ENCODE data around the gene NET1. TPM values are rescaled to one million over a fixed set of nuclear protein-coding genes. Genes with fewer than 3 reads are reported as not detected.
"Not testable (repeated sequence)": the region's sequence is repeated elsewhere in the genome, so short reads cannot be mapped to it uniquely, and the experiment has no call there.

NET1 gene
- total RNA-seq, 1 experiment from 2014 or later: 33.6 TPM

DNA sequence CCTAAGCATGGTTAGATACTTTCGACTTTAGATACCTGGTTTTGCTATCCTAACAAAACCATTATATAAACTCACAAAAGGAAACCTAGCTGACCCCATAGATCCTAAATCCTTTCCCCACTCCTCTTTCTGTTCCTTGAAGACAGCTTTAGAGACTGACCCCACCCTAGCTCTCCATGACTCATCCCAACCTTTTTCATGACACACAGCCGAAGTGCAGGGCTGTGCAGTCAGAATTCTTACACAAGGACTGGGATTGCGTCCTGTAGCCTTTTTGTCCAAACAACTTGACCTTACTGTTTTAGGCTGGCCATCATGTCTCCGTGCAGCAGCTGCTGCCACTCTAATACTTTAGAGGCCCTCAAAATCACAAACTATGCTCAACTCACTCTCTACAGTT, 62.3 kb downstream of the NET1 start:
- DNase-seq (ENCODE audit: low read depth): not testable (repeated sequence)

DNA sequence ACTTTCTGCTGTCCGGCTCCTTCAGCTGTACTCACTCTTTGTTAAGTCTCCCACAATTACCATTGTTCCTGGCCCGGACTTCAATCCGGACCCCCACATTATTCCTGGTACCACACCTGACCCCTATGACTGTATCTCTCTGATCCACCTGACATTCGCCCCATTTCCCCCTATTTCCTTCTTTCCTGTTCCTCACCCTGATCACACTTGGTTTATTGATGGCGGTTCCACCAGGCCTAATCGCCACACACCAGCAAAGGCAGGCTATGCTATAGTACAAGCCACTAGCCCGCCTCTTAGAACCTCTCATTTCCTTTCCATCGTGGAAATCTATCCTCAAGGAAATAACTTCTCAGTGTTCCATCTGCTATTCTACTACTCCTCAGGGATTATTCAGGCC, 62.7 kb downstream of the NET1 start:
- DNase-seq (ENCODE audit: low read depth); in situ Hi-C loops (cut with HindIII; ENCODE audit: low pct_unique_long_range_greater_than_20kb, low sequenced_read_pairs): not testable (repeated sequence)

More for the DNA sequence above, 62.3 kb downstream of the NET1 start:
- in situ Hi-C loops (cut with HindIII; ENCODE audit: low pct_unique_long_range_greater_than_20kb, low sequenced_read_pairs): not testable (repeated sequence)

DNA sequence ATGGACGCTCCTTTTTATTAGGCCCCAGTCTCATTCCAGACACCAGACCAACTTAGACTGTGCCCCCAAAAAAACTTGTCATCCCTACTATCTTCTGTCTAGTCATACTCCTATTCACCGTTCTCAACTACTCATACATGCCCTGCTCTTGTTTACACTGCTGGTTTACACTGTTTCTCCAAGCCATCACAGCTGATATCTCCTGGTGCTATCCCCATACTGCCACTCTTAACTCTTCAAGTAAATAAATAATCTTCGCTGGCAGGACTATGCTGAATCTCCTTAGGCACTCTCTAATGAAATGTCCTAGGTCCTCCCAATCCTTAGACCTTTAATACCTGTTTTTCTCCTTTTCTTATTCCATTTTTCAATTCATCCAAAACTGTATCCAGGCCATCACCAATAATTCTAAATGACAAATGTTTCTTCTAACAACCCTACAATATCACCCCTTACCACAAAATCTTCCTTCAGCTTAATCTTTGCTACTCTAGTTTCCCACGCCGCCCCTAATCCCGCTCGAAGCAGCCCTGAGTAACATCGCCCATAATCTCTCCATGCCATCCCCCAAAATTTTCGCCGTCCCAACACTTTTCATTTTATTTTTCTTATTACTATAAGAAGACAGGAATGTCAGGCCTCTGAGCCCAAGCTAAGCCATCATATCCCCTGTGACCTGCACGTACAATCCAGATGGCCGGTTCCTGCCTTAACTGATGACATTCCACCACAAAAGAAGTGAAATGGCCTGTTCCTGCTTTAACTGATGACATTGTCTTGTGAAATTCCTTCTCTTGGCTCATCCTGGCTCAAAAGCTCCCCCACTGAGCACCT, 63.8 kb downstream of the NET1 start:
- in situ Hi-C loops (cut with HindIII; ENCODE audit: low pct_unique_long_range_greater_than_20kb, low sequenced_read_pairs): not testable (repeated sequence)

DNA sequence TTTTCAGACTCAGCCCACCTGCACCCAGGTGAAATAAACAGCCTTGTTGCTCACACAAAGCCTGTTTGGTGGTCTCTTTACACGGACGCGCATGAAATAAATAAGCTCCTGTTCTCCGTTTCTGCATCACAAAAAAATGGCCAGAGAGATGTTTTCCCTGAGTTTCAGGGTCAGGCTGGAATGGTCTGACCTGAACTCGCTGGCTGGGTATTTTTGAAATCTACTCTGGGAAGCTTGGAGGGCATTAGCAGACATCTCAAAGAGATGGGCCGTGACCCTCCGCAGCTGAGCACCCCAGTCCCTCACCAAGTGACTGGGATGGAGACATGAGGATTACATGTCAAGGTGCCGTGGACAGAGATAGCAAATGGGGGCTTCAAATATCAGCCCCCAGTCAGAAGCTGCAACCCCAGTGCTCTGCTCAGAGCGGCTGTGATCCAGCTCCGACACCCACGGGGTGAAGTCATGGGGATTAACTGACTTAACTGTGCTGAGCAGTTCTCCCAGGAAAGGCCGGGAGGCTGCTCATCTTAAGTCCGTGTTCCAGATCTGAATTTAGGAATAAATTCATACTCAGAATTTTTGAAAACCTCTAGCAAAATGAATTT, 64.7 kb downstream of the NET1 start:
- DNase-seq (ENCODE audit: low read depth): no peak
- in situ Hi-C loops (cut with HindIII; ENCODE audit: low pct_unique_long_range_greater_than_20kb, low sequenced_read_pairs): no loop called here

More for the DNA sequence above, 63.8 kb downstream of the NET1 start:
- DNase-seq (ENCODE audit: low read depth): not testable (repeated sequence)

DNA sequence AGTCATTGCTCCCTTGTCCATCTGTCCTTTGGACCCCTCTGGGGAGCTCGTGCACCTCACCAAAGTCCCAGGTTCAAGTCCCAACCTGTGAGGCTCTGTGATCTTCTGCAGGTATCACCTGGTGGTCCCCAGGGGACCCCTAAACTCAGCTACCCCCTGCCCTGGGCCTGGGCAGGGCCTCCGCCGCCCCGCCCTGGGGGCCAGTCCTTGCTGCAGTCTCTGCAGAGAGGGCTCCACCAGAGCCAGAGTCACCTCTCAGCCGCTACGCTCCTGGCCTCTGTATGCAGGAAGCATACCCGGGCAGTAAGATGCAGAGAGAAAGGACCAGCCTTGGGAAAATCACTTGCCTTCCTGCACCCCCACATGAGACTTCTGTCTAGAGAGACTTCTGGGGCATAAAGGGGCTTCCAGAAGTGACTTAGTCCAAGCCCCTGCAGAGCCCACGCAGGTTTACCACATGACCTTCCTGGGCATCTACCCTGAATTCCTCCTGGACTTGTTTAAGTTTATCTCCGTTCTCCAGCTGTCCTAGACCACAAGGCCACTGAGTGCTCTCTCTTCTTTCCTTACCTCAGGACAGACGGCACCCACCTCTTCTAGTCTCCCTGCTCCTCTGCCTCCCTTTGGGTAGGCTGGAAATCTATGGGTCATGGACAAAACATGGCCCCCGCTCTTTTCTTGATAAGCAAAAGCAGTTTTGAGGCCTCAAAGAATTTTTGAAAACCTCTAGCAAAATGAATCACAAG, 65.8 kb downstream of the NET1 start:
- in situ Hi-C loops (cut with HindIII; ENCODE audit: low pct_unique_long_range_greater_than_20kb, low sequenced_read_pairs): no loop called here
- no peak for DNase-seq (ENCODE audit: low read depth)

DNA sequence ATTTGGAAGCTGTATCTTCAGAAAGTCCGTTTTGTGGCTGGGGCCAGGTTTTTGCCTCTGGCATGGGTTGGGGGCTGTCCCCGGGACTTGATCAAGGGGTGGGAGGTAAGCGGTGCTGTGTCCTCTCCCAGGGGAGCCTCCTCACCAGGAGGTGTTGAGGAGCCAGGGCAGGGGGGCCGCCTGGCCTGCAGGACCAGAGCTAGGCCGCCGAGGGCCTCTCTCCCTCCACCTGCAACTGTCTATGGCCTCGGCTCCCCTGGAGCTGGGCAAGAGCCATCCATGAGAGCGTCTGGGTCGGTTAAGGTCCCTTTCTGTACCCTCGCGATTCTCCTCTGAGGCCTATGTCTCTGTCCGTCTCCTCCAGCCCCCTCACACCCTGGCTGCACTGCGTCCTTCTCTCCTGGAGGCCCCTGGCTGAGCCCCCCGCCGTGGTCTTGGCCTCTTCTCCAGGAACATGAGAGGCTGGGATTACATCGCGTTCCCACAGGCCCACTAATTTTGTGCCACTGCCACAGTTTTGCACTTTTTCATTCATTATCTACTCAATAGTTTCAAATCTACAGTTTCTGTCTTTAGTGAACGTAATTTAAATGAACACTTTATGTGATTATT, 66.4 kb downstream of the NET1 start:
- DNase-seq (ENCODE audit: low read depth): no peak
- in situ Hi-C loops (cut with HindIII; ENCODE audit: low pct_unique_long_range_greater_than_20kb, low sequenced_read_pairs): no loop called here

DNA sequence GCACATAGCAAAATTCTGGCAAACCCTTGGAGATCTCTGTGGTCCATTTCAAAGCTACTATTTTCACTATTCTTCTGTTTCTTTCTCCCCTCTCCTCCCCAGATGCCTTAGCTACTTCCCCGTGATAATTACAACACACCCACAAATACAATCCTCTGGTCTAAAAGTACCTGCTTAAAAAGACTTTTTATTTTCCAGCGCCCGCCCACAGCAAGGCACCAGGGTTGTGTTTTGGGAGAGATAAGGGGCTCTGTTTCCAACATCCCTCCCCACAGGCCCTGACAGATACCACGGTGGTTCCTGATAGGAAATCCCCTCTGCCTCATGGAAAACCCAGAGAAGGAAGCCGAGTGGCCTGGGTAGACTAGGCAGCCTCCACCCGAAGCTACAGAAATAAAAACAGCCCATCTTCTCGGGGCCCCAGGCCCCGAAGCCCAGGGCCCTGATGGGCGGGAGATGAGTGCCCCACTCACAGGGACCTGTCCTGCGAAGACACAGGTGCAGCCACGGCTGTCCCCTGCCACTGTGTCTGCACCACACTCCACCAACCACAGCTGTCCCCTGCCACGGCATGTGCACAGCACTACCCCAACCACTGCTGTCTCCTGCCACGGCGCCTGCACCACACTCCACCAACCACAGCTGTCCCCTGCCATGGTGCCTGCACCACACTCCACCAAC, 67.3 kb downstream of the NET1 start:
- in situ Hi-C loops (cut with HindIII; ENCODE audit: low pct_unique_long_range_greater_than_20kb, low sequenced_read_pairs): no loop called here
- DNase-seq (ENCODE audit: low read depth): no peak

DNA sequence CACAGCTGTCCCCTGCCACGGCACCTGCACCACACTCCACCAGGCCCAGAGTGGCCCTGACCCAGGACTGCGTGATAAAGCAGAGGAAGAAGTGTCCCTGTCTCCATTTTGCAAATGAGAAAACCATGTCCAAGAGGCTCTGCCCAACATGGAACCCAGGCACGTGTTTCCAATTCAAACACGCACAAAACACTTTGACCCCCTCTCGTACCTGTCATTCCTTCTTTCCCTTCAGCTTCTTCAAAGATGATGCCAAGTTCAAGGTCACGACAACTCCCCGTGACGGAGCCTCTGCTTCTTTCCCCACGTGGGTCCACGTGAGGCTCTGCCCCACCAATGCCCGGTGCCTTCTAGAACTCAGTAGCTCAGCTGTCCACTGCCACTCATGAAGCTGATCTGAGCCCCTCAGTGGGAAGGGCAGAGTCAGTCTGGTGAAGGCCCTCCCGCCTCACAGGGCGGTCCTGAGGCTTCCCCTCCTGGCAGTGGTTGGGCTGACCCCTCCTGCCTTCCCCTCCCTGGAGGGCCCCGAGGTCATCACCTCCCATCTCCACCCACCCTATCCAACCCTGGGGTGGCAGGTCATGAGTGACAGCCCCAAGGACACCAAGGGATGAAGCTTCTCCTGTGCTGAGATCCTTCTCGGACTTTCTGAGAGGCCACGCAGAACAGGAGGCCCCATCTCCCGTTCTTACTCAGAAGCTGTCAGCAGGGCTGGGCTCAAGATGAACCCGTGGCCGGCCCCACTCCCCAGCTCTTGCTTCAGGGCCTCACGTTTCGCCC, 68.0 kb downstream of the NET1 start:
- no peak for DNase-seq (ENCODE audit: low read depth)
- in situ Hi-C loops (cut with HindIII; ENCODE audit: low pct_unique_long_range_greater_than_20kb, low sequenced_read_pairs): no loop called here

DNA sequence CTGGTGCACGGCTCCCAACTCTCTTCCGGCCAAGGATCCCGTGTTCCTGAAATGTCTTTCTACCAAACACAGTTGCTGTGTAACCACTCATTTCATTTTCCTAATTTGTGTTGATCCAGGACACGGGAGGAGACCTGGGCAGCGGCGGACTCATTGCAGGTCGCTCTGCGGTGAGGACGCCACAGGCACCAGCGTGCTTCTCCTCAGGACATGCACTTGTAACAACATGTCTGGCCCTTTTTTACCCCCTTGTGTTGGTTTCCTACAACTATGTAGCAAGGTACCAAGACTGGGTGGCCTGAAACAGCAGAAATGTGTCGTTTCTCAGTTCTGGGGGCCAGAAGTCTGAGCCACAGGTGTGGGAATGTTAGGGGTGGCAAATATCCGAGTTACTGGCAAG, 68.8 kb downstream of the NET1 start:
- in situ Hi-C loops (cut with HindIII; ENCODE audit: low pct_unique_long_range_greater_than_20kb, low sequenced_read_pairs): no loop called here
- no peak for DNase-seq (ENCODE audit: low read depth)

DNA sequence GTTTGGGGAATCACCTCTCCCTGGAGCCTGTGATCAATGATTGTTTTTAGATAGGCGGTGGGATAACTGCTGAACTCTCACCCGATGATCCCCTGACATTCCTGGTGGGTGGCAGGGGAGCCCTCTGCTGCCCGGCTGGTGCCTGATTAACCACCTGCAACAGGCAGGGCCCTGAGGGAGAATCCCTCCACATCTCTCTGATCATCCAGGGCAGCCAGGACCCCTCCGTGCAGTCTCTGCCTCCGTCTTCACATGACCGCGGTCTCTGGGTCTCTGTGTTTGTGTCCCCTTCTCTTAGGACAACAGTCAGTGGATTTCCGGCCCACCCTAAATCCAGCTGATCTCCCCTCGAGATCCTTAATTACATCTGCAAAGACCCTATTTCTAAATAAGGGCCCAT, 69.7 kb downstream of the NET1 start:
- in situ Hi-C loops (cut with HindIII; ENCODE audit: low pct_unique_long_range_greater_than_20kb, low sequenced_read_pairs): no loop called here
- no peak for DNase-seq (ENCODE audit: low read depth)

DNA sequence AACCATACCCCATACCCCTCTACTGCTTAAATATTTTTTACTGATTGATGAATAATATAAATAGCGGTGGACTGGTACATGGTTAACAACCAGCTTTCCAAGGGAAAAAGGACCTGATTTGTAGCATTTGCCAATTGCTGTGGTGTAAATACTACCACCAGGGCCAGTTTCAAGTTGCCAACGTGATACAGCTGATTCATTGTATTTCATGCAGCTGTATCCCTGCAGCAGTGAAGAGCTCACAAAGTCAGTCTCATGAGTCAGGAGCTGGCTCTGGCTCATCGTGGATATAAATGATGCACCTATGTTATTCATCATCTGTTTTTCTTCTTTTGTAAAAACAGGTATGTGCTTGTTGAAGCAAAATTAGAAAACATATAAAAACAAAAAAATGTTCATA, 71.8 kb downstream of the NET1 start:
- DNase-seq (ENCODE audit: low read depth): no peak
- in situ Hi-C loops (cut with HindIII; ENCODE audit: low pct_unique_long_range_greater_than_20kb, low sequenced_read_pairs): no loop called here

DNA sequence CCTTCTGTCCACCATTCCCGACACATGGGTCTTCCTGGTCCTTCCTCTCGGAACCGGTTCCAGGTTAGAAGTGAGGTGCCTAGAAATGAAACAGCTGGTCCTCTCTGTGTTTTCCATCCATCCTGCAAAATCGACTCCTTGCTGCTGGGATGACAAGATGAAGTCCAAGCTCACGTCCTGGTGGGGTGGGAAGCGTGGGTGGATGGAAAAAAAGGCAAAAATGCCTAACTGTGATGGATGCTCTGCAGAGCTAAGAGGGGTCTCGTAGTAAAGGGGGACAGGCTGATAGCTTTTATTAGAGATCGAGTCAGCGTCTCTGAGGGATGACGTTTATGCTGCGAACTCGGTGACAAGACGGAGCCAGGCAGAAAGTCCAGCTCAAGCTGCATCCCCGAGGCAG, 72.9 kb downstream of the NET1 start:
- no peak for DNase-seq (ENCODE audit: low read depth)
- in situ Hi-C loops (cut with HindIII; ENCODE audit: low pct_unique_long_range_greater_than_20kb, low sequenced_read_pairs): no loop called here

DNA sequence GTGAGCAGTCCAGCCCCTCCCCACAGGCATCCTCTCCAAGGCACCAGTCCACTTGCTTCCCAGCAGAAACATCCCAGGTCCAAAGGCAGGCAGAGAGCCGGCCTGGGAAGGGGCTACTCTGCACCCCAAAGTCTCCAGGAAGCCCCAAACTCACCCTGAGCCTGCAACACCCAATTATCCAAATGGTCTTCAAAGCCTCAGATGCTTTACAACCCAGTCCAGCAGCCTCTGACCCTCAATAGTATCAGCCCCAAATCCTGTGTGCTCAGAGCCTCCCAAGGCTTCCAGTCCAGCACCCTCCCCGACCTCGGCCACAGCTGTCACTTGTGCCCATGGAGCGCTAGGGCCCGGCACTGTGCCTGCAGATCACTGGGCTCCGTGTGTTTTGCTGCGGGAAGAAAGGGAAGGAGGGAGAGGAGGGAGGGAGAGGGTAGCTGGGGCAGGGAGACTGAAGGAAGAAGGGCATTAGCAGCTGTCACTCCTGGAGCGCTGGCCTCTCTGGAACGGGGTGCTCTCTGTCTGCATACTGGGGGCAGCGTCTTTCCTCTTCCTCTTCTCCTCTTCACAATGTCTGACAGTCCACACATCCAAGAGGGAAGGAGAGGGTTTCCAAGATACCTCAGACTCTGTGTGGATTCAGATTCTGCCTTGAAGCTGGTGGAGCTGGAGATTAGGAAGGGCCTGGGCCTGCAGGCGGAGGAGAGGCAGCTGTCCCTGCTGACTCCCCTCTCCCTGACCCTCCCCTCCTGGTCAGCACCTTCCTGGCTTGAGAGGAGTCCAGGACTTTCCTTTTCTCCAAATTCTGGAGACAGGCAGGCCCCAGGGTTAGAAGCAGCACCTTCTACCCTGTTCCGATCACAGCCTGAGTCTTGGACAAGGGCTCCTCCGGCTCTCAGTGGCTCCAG, 73.8 kb downstream of the NET1 start:
- DNase-seq (ENCODE audit: low read depth): no peak
- in situ Hi-C loops (cut with HindIII; ENCODE audit: low pct_unique_long_range_greater_than_20kb, low sequenced_read_pairs): no loop called here

DNA sequence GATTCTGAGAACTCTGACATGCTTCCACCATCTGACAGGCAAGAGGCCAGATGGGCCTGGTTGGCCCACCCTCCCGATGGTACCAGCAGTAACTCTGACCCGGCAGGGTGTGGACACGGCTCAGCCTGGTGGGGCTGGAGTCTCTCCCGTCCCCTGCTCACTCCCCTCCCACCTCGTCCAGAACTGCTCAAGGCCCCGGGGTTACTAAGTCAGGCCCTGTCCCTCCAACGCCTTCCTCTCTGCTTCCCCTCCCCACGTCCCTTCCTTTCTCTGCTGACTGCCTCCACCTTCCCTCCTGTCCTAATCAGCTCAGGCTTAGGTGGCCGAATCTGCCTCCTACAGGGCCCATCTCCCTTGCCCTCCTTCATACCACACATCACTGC, 74.5 kb downstream of the NET1 start:
- in situ Hi-C loops (cut with HindIII; ENCODE audit: low pct_unique_long_range_greater_than_20kb, low sequenced_read_pairs): no loop called here
- DNase-seq (ENCODE audit: low read depth): no peak

DNA sequence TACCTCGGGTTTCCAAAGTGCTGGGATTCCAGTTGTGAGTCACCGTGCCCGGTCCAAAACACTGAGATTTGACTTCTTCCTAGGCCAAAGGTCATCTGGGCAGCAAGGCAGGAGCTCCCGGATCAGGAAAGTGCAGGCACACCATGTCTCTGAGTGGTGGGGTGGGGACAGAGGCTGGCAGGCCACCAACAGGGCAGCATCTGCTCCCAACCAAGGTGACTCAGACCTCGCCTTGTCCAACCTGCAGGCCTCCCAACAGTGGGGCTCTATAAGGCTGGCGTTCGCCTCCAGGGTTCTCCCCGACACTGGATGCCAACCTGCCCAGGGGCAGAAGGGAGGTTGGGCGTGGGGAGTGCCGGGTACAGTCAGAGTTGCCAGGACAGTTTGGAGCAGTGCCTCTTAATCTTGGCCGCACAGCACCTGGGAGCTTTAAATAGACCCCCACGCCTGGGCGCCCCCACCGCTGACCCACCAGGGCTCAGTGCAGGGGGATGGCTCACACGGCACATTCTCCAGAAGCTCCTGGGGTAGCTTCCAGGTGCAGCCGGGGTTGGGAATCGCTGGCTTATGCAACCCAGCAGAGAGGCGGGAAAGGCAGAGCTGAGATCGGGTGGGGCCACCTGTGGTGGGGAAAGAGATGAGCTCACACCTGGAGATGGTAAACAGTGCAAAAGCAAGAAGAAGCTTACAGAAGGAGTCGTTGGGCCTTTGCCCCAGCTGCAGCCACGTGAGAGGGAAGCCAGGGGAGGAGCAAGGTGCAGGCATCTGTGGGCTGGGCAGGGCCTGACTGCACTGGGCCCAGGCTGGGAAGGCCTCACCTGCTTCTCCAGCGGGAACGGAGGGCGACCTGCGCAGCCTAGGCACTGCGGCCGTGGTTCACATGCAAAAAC, 76.2 kb downstream of the NET1 start:
- DNase-seq (ENCODE audit: low read depth): no peak
- in situ Hi-C loops (cut with HindIII; ENCODE audit: low pct_unique_long_range_greater_than_20kb, low sequenced_read_pairs): no loop called here

DNA sequence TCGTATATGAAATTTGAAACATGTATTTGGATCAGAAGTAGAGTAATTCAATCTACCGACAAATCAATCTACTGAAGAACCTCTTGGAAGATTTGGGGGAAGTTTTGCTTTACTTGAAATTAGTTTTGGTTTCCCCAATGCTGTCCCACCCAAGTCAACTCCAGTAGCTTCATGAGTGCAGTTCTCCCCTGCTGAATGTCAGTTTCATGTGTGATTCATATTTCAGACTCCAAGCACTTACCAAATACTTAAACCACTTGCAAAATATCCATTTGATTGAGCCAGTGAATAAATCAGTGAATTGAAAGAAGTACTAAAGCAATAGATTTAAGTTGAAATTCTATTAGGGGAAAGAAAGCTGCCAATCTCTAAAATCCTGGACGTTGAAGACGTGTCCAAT, 77.7 kb downstream of the NET1 start:
- in situ Hi-C loops (cut with HindIII; ENCODE audit: low pct_unique_long_range_greater_than_20kb, low sequenced_read_pairs): no loop called here
- no peak for DNase-seq (ENCODE audit: low read depth)

All from Caki2 (cell line).